GM12878 (cell line): ENCODE measurements around the gene SIM2. TPM values are rescaled to one million over a fixed set of nuclear protein-coding genes. Genes with fewer than 3 reads are reported as not detected.

Experiments used
- ATAC-seq: fragments of 200-7000 bp; cut with Tn5 transposase; 3 replicates; pipeline ENCODE4 v1.9.1; 2020; ENCODE audit warnings: mild to moderate bottlenecking, moderate library complexity
- BruUV-seq: library from RNA; stranded (reverse); fragments of 400-500 nt; replicated peaks from 2 replicates; lab custom pipeline; 2021; lab: Mats Ljungman, UMichigan
- CTCF ChIA-PET: fragments of 300-600 bp; sonication (Branson Sonifier 250); formaldehyde crosslinking; extraction: SDS; loops from one replicate; lab custom pipeline; 2021; ENCODE audit warnings: inconsistent platforms; lab: Yijun Ruan, JAX
- POLR2A ChIA-PET: fragments of 350-600 bp; formaldehyde crosslinking; extraction: SDS; loops from one replicate; lab custom pipeline; 2021; ENCODE audit warnings: inconsistent platforms; lab: Charles Lee
- RAD21 ChIA-PET: fragments of 300-600 bp; sonication (Branson Sonifier 250); formaldehyde crosslinking; loops from one replicate; lab custom pipeline; 2023; ENCODE audit warnings: antibody characterized with exemption; ENCODE audit not compliant: unreplicated experiment; lab: Charles Lee
- SMC1A ChIA-PET: fragments of 300-600 bp; sonication (Branson Sonifier 250); formaldehyde crosslinking; loops from one replicate; lab custom pipeline; 2023; ENCODE audit not compliant: unreplicated experiment, uncharacterized antibody; lab: Charles Lee
- DNase-seq: peaks from one replicate; pipeline ENCODE4 v3.0.0-alpha.2; 2011; ENCODE audit warnings: low read depth, low spot score
- FAIRE-seq: peaks from 3 replicates; lab custom pipeline; 2011; peaks lifted over from hg19 to GRCh38; lab: Jason Lieb, UNC
- H2AFZ ChIP-seq: 2 replicates; pipeline ENCODE4 v1.6.0; 2011; ENCODE audit warnings: low read depth, low read length, control low read depth; ENCODE audit not compliant: control insufficient read depth
- H3K27ac ChIP-seq: 2 replicates; pipeline ENCODE4 v1.5.1; 2011; ENCODE audit warnings: control low read depth; ENCODE audit not compliant: control insufficient read depth, insufficient read depth
- H3K27me3 ChIP-seq, 2 experiments: replicated peaks in 1 of 2; 2 replicates each; pipeline versions ENCODE4 v1.6.0 to v1.6.1; 2011; ENCODE audit warnings: low read length in 1 of 2; ENCODE audit not compliant: control insufficient read depth in 2 of 2, insufficient read depth in 2 of 2
- H3K36me3 ChIP-seq, 2 experiments: 2 replicates each; pipeline ENCODE4 v1.5.1; 2011; ENCODE audit warnings: low read length in 1 of 2; ENCODE audit not compliant: control insufficient read depth in 2 of 2, insufficient read depth in 2 of 2
- H3K4me1 ChIP-seq: 2 replicates; pipeline ENCODE4 v1.6.1; 2011; ENCODE audit warnings: mild to moderate bottlenecking, low read length, moderate library complexity, mixed read lengths; ENCODE audit not compliant: control insufficient read depth, insufficient read depth
- H3K4me2 ChIP-seq: 2 replicates; pipeline ENCODE4 v1.6.0; 2011; ENCODE audit warnings: control low read depth; ENCODE audit not compliant: control insufficient read depth, insufficient read depth
- H3K4me3 ChIP-seq: fragments of 200-600 bp; sonication (generic); 2 replicates; pipeline ENCODE4 v1.5.1; 2016
- H3K79me2 ChIP-seq: 2 replicates; pipeline ENCODE4 v1.6.0; 2011; ENCODE audit warnings: low read length; ENCODE audit not compliant: control insufficient read depth, insufficient read depth
- H3K9ac ChIP-seq: 2 replicates; pipeline ENCODE4 v1.8.0; 2011; ENCODE audit warnings: low read length, control low read depth, mixed read lengths; ENCODE audit not compliant: control insufficient read depth, insufficient read depth
- H3K9me3 ChIP-seq: replicated peaks from 3 replicates; pipeline ENCODE4 v1.5.1; 2011; ENCODE audit warnings: mild to moderate bottlenecking, low read length; ENCODE audit not compliant: control insufficient read depth, insufficient read depth
- H4K20me1 ChIP-seq: 2 replicates; pipeline ENCODE4 v1.6.0; 2011; ENCODE audit not compliant: control insufficient read depth, insufficient read depth
- BHLHE40 ChIP-seq, 2 experiments: fragments of 450-650 bp in 1 of 2; IDR thresholded peaks; 2 replicates each; pipeline ENCODE4 v1.6.1; 2011 to 2017; ENCODE audit warnings: low read depth in 2 of 2, borderline replicate concordance in 1 of 2, improper control_type of control experiment in 1 of 2, low read length in 1 of 2, mild to moderate bottlenecking in 1 of 2
- CBFB ChIP-seq: IDR thresholded peaks from 2 replicates; pipeline ENCODE4 v1.6.1; 2016; ENCODE audit warnings: antibody characterized with exemption, low read depth
- GABPA ChIP-seq: IDR thresholded peaks from 2 replicates; pipeline ENCODE4 v1.6.1; 2014; ENCODE audit warnings: antibody characterized with exemption, low read depth, mild to moderate bottlenecking, inconsistent platforms
- MXI1 ChIP-seq: fragments of 150-350 bp; IDR thresholded peaks from 2 replicates; pipeline ENCODE4 v1.6.1; 2011; ENCODE audit warnings: low read depth, mild to moderate bottlenecking, inconsistent platforms, low read length, improper control_type of control experiment
- NR2F1 ChIP-seq: fragments of 450-650 bp; conservative IDR thresholded peaks from 2 replicates; pipeline ENCODE4 v1.6.1; 2017; ENCODE audit warnings: mild to moderate bottlenecking
- PML ChIP-seq: IDR thresholded peaks from 2 replicates; pipeline ENCODE4 v1.6.1; 2012; ENCODE audit warnings: low read length, inconsistent platforms
- SMARCA5 ChIP-seq: fragments of 450-650 bp; IDR thresholded peaks from 2 replicates; pipeline ENCODE4 v1.6.1; 2017; ENCODE audit warnings: mild to moderate bottlenecking
- STAT3 ChIP-seq: IDR thresholded peaks from 2 replicates; pipeline ENCODE4 v1.6.1; 2011; ENCODE audit warnings: low read depth, low read length, improper control_type of control experiment
- ZNF24 ChIP-seq: fragments of 450-650 bp; IDR thresholded peaks from 2 replicates; pipeline ENCODE4 v1.6.1; 2017; ENCODE audit warnings: antibody characterized with exemption, mild to moderate bottlenecking
- WGBS: methylation state at CpG from one replicate; pipeline ENCODE4 v1.1.6; 2016; ENCODE audit warnings: low lambda C conversion rate; ENCODE audit not compliant: insufficient replicate concordance, insufficient coverage; ENCODE audit errors: missing lambda C conversion rate; 5-methylcytosine and 5-hydroxymethylcytosine counted together
- in situ Hi-C: fragments of 300-500 bp; cut with MboI; formaldehyde crosslinking; loops from 9 replicates; pipeline ENCODE4 v1.14.3; 2018; ENCODE audit warnings: mixed read lengths
- intact Hi-C: fragments of 100-400 bp; cut with micrococcal nuclease; formaldehyde crosslinking; loops from one replicate; pipeline ENCODE4 v1.14.2; 2022; ENCODE audit not compliant: unreplicated experiment
- polyA plus RNA-seq, 11 experiments: library from polyadenylated mRNA; depleted of rRNA in 4 of 11; unstranded in 6 of 11; stranded (reverse) in 5 of 11; fragments of >200 nt; fragmentation: Nextera tagmentation in 4 of 11; fragmentation: Illumina TruSeq in 1 of 11; extraction: Ambion mirVana in 4 of 11; extraction: Trizol in 1 of 11; gene quantifications; 1 replicate in 1 of 11; 2 replicates in 10 of 11; pipeline versions ENCODE4 v1.2.1 to v1.2.3, GENCODE V29; 2011 to 2016; ENCODE audit warnings: inconsistent platforms in 2 of 11, missing spikeins in 2 of 11, low read depth in 1 of 11
- total RNA-seq, 4 experiments: library from RNA; depleted of rRNA in 3 of 4; stranded (reverse); fragments of >200 nt in 3 of 4; fragmentation: Illumina TruSeq in 1 of 4; extraction: Trizol in 1 of 4; gene quantifications; 2 replicates each; pipeline versions ENCODE4 v1.2.1 to v1.2.3, GENCODE V29; 2013 to 2021
- TF ChIP-seq, protein P1 (sequence below): IDR thresholded peaks from 2 replicates; pipeline ENCODE4 v1.6.1; 2012; ENCODE audit warnings: low read depth, low read length, improper control_type of control experiment
- TF ChIP-seq, protein P2 (sequence below): fragments of 150-350 bp; IDR thresholded peaks from 2 replicates; pipeline ENCODE4 v1.6.1; 2016; ENCODE audit warnings: low read depth, low read length
- TF ChIP-seq, protein P3 (sequence below): IDR thresholded peaks from 2 replicates; pipeline ENCODE4 v1.6.1; 2012; ENCODE audit warnings: mild to moderate bottlenecking, low read depth, low read length
- TF ChIP-seq, protein P4 (sequence below): fragments of 450-650 bp; IDR thresholded peaks from 2 replicates; pipeline ENCODE4 v1.6.1; 2017; ENCODE audit warnings: mild to moderate bottlenecking, moderate library complexity

Gene SIM2
- total and polyA plus RNA-seq, 10 of the 15 experiments (the other 5 are each of a cell fraction or from before 2014, with no cell fraction given), result 0.02 to 0.15 (median 0.05) TPM; not detected in 7

DNA sequence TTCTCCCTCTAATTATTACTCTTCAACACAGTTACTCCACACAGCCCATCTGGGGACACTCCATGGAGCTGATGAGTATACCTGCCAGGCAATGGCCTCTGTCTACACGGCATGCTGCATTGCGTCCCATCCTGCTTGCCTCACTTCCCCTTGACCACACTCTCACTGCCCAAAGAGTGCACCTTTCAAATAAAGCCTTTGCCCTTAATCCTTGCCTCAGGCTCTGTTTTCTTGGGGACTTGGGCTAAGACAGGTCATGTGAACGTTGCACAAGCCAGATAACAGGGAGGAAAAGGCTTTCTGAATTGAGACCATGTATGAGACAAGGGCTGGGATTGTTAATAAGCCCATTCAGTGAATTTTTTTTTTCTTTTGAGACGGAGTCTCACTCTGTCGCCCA, 40.0 kb upstream of the SIM2 start:
- no peaks in the 10 kb centered on the region for H3K9me3 ChIP-seq
- SMC1A ChIA-PET, result no interaction called here
- H3K27ac ChIP-seq, result no peak overlapping the region
- no peak for ATAC-seq
- FAIRE-seq, result no peak
- no peak overlapping the region for H2AFZ ChIP-seq
- RAD21 ChIA-PET, result no interaction called here
- no peak overlapping the region for H3K4me3 ChIP-seq
- no TSS peak for BruUV-seq
- in situ Hi-C loops, result no loop called here
- no peaks in the 10 kb centered on the region for H3K79me2 ChIP-seq
- CTCF ChIA-PET, result no interaction called here
- POLR2A ChIA-PET, result no interaction called here
- H3K27me3 ChIP-seq, result peaks cover 0 to 1% of the 10 kb centered on the region in 2 experiments; a peak in 1 of 4 replicates
- 44% methylated on average over 5 of the region's 5 CpGs for WGBS
- H4K20me1 ChIP-seq, result no peaks in the 10 kb centered on the region
- H3K9ac ChIP-seq, result no peak overlapping the region
- H3K4me1 ChIP-seq, result no peaks in the 10 kb centered on the region
- H3K4me2 ChIP-seq, result no peak overlapping the region
- H3K36me3 ChIP-seq, result no peaks in the 10 kb centered on the region
- no peak for DNase-seq
- intact Hi-C loops, result no loop called here
- TF ChIP-seq MXI1 (no peak), STAT3 (no peak), SMARCA5 (no peak), ZNF24 (no peak), GABPA (no peak), BHLHE40 (IDR thresholded peaks at IDR 0.05; ENCODE audit: borderline replicate concordance in 1 of 2, low read depth in 2 of 2, low read length in 1 of 2) (no peak), PML (no peak), NR2F1 (no peak), CBFB (no peak)
- TF ChIP-seq, protein P1, sequence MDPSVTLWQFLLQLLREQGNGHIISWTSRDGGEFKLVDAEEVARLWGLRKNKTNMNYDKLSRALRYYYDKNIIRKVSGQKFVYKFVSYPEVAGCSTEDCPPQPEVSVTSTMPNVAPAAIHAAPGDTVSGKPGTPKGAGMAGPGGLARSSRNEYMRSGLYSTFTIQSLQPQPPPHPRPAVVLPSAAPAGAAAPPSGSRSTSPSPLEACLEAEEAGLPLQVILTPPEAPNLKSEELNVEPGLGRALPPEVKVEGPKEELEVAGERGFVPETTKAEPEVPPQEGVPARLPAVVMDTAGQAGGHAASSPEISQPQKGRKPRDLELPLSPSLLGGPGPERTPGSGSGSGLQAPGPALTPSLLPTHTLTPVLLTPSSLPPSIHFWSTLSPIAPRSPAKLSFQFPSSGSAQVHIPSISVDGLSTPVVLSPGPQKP, result no peak
- TF ChIP-seq, protein P2, sequence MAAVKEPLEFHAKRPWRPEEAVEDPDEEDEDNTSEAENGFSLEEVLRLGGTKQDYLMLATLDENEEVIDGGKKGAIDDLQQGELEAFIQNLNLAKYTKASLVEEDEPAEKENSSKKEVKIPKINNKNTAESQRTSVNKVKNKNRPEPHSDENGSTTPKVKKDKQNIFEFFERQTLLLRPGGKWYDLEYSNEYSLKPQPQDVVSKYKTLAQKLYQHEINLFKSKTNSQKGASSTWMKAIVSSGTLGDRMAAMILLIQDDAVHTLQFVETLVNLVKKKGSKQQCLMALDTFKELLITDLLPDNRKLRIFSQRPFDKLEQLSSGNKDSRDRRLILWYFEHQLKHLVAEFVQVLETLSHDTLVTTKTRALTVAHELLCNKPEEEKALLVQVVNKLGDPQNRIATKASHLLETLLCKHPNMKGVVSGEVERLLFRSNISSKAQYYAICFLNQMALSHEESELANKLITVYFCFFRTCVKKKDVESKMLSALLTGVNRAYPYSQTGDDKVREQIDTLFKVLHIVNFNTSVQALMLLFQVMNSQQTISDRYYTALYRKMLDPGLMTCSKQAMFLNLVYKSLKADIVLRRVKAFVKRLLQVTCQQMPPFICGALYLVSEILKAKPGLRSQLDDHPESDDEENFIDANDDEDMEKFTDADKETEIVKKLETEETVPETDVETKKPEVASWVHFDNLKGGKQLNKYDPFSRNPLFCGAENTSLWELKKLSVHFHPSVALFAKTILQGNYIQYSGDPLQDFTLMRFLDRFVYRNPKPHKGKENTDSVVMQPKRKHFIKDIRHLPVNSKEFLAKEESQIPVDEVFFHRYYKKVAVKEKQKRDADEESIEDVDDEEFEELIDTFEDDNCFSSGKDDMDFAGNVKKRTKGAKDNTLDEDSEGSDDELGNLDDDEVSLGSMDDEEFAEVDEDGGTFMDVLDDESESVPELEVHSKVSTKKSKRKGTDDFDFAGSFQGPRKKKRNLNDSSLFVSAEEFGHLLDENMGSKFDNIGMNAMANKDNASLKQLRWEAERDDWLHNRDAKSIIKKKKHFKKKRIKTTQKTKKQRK, result no peak
- TF ChIP-seq, protein P3, sequence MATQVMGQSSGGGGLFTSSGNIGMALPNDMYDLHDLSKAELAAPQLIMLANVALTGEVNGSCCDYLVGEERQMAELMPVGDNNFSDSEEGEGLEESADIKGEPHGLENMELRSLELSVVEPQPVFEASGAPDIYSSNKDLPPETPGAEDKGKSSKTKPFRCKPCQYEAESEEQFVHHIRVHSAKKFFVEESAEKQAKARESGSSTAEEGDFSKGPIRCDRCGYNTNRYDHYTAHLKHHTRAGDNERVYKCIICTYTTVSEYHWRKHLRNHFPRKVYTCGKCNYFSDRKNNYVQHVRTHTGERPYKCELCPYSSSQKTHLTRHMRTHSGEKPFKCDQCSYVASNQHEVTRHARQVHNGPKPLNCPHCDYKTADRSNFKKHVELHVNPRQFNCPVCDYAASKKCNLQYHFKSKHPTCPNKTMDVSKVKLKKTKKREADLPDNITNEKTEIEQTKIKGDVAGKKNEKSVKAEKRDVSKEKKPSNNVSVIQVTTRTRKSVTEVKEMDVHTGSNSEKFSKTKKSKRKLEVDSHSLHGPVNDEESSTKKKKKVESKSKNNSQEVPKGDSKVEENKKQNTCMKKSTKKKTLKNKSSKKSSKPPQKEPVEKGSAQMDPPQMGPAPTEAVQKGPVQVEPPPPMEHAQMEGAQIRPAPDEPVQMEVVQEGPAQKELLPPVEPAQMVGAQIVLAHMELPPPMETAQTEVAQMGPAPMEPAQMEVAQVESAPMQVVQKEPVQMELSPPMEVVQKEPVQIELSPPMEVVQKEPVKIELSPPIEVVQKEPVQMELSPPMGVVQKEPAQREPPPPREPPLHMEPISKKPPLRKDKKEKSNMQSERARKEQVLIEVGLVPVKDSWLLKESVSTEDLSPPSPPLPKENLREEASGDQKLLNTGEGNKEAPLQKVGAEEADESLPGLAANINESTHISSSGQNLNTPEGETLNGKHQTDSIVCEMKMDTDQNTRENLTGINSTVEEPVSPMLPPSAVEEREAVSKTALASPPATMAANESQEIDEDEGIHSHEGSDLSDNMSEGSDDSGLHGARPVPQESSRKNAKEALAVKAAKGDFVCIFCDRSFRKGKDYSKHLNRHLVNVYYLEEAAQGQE, result no peak
- TF ChIP-seq, protein P4, sequence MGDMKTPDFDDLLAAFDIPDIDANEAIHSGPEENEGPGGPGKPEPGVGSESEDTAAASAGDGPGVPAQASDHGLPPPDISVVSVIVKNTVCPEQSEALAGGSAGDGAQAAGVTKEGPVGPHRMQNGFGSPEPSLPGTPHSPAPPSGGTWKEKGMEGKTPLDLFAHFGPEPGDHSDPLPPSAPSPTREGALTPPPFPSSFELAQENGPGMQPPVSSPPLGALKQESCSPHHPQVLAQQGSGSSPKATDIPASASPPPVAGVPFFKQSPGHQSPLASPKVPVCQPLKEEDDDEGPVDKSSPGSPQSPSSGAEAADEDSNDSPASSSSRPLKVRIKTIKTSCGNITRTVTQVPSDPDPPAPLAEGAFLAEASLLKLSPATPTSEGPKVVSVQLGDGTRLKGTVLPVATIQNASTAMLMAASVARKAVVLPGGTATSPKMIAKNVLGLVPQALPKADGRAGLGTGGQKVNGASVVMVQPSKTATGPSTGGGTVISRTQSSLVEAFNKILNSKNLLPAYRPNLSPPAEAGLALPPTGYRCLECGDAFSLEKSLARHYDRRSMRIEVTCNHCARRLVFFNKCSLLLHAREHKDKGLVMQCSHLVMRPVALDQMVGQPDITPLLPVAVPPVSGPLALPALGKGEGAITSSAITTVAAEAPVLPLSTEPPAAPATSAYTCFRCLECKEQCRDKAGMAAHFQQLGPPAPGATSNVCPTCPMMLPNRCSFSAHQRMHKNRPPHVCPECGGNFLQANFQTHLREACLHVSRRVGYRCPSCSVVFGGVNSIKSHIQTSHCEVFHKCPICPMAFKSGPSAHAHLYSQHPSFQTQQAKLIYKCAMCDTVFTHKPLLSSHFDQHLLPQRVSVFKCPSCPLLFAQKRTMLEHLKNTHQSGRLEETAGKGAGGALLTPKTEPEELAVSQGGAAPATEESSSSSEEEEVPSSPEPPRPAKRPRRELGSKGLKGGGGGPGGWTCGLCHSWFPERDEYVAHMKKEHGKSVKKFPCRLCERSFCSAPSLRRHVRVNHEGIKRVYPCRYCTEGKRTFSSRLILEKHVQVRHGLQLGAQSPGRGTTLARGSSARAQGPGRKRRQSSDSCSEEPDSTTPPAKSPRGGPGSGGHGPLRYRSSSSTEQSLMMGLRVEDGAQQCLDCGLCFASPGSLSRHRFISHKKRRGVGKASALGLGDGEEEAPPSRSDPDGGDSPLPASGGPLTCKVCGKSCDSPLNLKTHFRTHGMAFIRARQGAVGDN, result no peak
